K562 (cell line): ENCODE results near the gene RGS4. TPM values are rescaled to one million over a fixed set of nuclear protein-coding genes. Genes with fewer than 3 reads are reported as not detected.

ENCODE experiments used
- EHMT2 ChIP-seq: fragments of 450-650 bp; IDR thresholded peaks from 2 replicates; pipeline ENCODE4 v1.6.1; 2018; ENCODE audit warnings: antibody characterized with exemption
- ELK1 ChIP-seq: sonication (generic); formaldehyde crosslinking; IDR thresholded peaks from 2 replicates; pipeline ENCODE4 v1.8.1; 2022; ENCODE audit warnings: missing genetic modification reagents
- FOXO4 ChIP-seq: fragments of 450-650 bp; formaldehyde crosslinking; IDR thresholded peaks from 2 replicates; pipeline ENCODE4 v1.4.0; 2020; ENCODE audit warnings: mild to moderate bottlenecking, moderate library complexity
- HEY1 ChIP-seq: fragments of 250-450 bp; sonication (Bioruptor Pico); IDR thresholded peaks from 2 replicates; pipeline ENCODE4 v1.5.0; 2020; ENCODE audit warnings: mild to moderate bottlenecking, moderate library complexity, borderline replicate concordance
- KDM2B ChIP-seq: fragments of 250-450 bp; sonication (Bioruptor Pico); IDR thresholded peaks from 2 replicates; pipeline ENCODE4 v1.8.0; 2021; ENCODE audit warnings: mild to moderate bottlenecking, moderate library complexity
- PTTG1 ChIP-seq: fragments of 450-650 bp; IDR thresholded peaks from 2 replicates; pipeline ENCODE4 v1.6.1; 2016; ENCODE audit warnings: low read depth, mild to moderate bottlenecking, missing genetic modification characterization, missing compliant biosample characterization
- ZNF133 ChIP-seq: fragments of 250-450 bp; sonication (Bioruptor Pico); IDR thresholded peaks from 2 replicates; pipeline ENCODE4 v1.4.0; 2020; ENCODE audit warnings: mild to moderate bottlenecking
- polyA plus RNA-seq, 8 experiments: library from polyadenylated mRNA; depleted of rRNA in 4 of 8; stranded (reverse) in 5 of 8; unstranded in 3 of 8; fragments of >200 nt; fragmentation: Nextera tagmentation in 2 of 8; fragmentation: Illumina TruSeq in 1 of 8; extraction: Ambion mirVana in 2 of 8; extraction: Trizol in 1 of 8; gene quantifications; 2 replicates each; pipeline versions ENCODE4 v1.2.1 to v1.2.3, GENCODE V29; 2011 to 2014; ENCODE audit warnings: inconsistent platforms in 1 of 8, missing spikeins in 1 of 8
- total RNA-seq, 7 experiments: library from RNA; depleted of rRNA in 6 of 7; stranded (reverse); fragments of >200 nt in 6 of 7; fragmentation: Illumina TruSeq in 2 of 7; extraction: Trizol in 2 of 7; gene quantifications; 2 replicates each; pipeline versions ENCODE4 v1.2.1 to v1.2.3, GENCODE V29; 2011 to 2021; ENCODE audit warnings: low replicate concordance in 1 of 7
- TF ChIP-seq, protein P1 (sequence below): sonication (generic); formaldehyde crosslinking; IDR thresholded peaks from 2 replicates; pipeline ENCODE4 v1.8.0; 2023; ENCODE audit warnings: missing genetic modification reagents, mild to moderate bottlenecking, borderline replicate concordance

Gene RGS4
- total and polyA plus RNA-seq, 9 of the 15 experiments (the other 6 are each of a cell fraction or from before 2014, with no cell fraction given), result not detected

- TF ChIP-seq, protein P1, sequence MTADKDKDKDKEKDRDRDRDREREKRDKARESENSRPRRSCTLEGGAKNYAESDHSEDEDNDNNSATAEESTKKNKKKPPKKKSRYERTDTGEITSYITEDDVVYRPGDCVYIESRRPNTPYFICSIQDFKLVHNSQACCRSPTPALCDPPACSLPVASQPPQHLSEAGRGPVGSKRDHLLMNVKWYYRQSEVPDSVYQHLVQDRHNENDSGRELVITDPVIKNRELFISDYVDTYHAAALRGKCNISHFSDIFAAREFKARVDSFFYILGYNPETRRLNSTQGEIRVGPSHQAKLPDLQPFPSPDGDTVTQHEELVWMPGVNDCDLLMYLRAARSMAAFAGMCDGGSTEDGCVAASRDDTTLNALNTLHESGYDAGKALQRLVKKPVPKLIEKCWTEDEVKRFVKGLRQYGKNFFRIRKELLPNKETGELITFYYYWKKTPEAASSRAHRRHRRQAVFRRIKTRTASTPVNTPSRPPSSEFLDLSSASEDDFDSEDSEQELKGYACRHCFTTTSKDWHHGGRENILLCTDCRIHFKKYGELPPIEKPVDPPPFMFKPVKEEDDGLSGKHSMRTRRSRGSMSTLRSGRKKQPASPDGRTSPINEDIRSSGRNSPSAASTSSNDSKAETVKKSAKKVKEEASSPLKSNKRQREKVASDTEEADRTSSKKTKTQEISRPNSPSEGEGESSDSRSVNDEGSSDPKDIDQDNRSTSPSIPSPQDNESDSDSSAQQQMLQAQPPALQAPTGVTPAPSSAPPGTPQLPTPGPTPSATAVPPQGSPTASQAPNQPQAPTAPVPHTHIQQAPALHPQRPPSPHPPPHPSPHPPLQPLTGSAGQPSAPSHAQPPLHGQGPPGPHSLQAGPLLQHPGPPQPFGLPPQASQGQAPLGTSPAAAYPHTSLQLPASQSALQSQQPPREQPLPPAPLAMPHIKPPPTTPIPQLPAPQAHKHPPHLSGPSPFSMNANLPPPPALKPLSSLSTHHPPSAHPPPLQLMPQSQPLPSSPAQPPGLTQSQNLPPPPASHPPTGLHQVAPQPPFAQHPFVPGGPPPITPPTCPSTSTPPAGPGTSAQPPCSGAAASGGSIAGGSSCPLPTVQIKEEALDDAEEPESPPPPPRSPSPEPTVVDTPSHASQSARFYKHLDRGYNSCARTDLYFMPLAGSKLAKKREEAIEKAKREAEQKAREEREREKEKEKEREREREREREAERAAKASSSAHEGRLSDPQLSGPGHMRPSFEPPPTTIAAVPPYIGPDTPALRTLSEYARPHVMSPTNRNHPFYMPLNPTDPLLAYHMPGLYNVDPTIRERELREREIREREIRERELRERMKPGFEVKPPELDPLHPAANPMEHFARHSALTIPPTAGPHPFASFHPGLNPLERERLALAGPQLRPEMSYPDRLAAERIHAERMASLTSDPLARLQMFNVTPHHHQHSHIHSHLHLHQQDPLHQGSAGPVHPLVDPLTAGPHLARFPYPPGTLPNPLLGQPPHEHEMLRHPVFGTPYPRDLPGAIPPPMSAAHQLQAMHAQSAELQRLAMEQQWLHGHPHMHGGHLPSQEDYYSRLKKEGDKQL (CRISPR knock-in tag), result no peak
- no peak for TF ChIP-seq FOXO4 (CRISPR knock-in tag)
- no peak for TF ChIP-seq HEY1 (CRISPR knock-in tag)
- TF ChIP-seq ZNF133 (CRISPR knock-in tag), result no peak
- TF ChIP-seq PTTG1 (tag), result no peak
- TF ChIP-seq KDM2B (CRISPR knock-in tag), result no peak
- no peak for TF ChIP-seq EHMT2
- TF ChIP-seq ELK1 (CRISPR knock-in tag), result no peak
These were observed 38.5 kb downstream of the RGS4 start (continued) for GRCh38 chr1:163107655-163108054.
